NCI-H2029 (cell line): ENCODE results near the gene ABTB2.

Source experiments
- DNase-seq: peaks from one replicate; lab custom pipeline; 2025; lab: John Stamatoyannopoulos, UW

ABTB2 gene

DNA sequence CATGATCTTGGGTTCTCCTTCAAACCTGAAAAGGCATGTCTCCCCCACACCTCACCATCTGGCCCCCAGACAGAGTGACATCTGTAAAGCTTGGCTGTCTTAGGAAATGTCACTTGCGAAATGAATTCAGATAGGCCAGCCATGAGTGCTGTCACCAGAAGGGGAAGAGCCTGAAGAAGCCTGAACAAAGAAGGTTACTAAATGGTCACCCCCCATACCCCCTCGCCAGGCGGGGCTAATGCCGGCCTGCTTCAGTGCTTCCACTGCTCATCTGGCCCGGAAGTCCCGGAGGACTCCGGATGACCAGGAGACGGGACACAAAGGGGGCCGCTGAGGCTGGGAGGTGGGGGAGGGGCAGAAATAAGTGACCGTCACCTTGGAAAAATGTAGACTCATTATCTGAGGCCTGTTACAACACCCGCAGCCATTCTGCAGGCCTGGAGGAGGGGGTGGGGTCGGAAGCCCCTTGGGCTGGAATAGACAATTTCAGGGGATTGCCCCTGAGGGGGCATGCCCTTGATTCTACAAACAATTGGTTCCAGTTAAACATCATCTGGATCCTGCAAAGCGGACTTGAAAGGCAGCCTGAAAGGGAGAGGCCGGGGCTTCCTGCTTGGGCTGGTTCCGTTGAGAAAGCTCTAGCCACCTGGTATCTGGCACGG, 209.2 kb downstream of the ABTB2 start:
- DNase-seq: no peak

DNA sequence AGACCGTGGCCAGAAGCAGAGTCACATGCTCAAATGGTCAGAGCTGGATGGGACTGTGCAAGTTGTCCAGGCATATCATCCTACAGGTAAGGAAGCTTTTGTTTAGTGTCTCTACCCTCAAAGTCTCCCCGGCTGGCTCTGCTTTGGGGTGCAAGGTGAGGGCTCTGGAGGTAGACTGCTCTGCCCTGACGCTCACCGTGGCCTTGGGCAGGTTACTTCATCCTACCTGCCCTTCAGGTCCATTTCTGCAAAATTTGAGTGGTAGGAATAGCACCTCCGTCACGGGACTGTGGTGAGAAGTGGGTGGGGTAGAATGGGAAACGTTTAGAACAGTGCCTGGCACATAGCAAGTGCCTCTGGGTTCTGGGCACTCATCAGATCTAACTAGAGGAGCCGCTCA, 210.2 kb downstream of the ABTB2 start:
- DNase-seq: no peak

DNA sequence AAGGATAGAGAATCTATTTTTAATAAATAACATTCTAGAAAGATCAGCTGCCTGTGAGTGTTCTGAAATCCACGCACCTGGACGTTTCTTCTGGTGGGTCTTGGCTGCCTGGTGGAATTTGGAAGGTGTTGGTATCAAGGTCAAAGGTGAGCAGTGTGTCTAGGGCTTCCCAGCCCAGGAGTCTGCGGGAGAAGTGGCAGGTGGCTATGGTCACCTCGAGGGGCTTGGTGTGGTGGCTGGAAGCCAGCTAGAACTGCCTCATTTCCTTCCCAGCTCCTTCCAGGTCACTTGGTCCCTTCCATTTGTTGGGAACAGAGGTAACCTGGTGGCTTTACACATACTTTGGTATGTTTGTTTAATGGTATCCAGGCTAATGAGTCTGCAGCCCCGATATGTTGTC, 210.9 kb downstream of the ABTB2 start:
- DNase-seq: no peak

DNA sequence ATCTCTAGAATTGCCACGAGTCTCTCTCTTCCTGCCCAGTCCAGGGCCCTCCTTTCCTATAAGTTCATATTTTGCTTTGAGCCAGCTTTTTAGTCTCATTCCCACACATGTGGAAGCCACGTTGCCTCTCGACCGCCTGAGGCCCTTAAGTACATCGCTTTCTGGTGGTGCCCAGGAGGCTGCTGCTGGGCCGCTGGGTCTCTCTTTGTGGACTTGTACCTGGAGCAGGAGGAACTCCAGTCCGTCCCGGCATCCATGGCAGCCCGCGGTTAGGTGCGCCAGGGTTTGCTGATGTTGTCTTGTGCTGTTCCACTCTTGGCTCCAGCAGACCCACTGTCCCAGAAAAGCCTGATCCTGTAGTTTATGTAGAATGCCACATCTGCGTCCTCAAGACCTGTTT, 211.4 kb downstream of the ABTB2 start:
- no peak for DNase-seq

DNA sequence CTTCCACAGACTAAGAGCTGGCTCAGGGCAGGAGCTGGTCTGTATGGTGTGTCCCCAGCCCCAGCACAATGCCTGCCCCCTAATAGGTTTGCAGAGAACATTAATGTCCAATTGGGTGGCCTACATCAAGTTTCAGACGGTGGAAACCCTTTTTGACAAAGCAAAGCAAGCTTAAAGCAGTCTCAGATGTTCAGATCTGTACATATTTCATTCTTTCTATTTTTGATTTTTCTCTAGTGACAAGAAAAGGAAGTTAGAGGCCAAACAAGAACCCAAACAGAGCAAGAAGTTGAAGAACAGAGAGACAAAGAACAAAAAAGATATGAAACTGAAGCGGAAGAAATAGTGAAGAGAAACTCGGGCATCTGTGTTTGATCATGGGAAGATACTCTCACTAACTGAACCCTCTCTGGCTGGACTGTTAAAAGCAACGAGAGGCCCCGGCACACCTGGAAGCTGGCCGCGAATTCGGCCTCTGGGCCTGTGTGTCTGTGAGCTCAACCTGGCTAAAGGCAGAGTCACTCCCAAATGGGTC, 211.9 kb downstream of the ABTB2 start:
- DNase-seq: no peak

DNA sequence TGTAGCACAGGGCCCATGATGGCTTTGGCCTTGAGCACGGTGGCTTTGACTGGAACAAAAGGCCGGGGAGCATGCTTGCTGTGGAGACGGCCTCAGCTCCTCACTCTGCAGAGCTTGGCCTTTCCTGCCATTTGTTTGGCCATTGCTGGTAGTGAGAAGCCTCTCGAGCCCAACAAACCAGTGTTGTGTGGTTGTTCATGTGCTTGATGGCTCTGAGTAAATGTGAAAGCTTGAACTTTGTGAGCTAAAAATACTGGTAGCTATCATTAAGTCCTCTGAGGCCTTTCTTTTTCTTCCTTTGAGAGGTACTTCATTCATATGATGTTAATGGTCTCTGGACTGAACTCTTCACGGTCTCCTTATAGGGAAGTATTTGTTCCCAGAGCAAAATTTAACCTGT, 212.7 kb downstream of the ABTB2 start:
- DNase-seq: no peak

DNA sequence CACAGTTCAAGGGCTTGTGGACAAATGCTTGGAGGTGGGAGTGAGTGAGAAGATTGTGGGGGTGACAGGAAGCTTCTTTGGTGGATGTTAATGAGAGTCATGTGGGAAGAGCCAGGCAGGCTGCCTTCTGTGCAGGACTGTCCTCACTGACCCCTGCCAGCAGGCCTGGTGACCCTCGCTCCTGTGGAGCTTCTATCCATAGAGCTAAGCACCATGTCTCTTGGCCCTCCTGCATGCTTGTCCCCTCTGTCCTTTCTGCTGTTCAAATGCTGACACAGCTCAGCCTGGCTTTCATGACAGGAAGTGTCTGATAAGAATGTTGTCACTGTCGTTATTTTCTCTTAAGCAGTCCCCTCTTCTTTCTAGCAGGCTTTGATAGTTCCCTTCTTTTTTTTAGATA, 214.8 kb downstream of the ABTB2 start:
- DNase-seq: no peak

DNA sequence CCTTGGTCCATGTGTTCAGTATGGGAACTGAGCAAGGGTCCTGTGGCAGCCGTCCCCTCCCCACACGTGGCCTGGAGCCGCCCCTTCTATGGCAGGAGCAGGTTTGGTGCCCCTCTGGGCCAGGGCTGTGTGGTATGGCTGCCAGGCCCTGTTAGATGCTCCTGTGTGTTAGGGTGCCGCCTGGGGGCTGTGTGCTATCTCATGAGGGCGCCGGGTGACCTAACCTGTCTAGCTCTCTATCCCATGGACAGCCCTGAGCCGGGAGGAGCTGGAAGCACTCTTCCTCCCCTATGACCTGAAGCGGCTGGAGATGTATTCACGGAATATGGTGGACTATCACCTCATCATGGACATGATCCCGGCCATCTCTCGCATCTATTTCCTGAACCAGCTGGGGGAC, 217.7 kb downstream of the ABTB2 start:
- DNase-seq: no peak

DNA sequence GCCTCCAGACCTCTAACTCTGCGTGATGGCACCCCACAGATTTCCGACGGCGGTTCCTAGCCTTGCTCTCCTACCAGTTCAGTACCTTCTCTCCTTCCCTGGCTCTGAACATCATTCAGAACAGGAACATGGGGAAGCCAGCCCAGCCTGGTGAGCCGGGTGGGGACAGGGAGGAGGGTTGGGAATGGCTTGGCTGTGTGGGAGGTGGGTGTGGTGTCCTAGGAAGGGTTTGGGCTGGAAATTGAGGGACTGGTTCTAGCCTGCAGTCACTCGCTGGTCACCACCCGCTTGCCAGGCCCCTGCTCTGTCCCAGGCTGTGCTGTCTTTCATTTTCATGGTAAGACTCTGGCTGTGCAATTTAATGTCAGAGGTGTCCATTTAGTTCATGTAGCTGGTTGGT, 218.5 kb downstream of the ABTB2 start:
- DNase-seq: no peak

DNA sequence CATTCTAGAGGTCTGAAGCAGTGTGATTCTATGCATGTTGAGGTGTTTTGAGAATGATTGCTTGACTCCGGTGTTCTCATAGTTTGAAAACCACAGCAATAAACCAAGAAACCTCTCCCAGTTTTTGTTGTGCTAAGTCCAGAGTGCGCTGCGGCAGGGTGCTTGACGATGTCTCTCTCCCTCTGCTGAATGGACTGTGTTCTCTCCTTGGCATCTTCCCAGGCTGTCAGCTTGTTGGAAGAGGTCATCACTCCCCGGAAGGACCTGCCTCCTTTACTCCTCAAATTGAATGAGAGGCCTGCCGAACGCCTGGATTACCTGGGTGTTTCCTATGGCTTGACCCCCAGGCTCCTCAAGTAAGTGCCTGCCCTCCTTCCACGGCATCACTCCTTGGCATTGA, 221.4 kb downstream of the ABTB2 start:
- no peak for DNase-seq

DNA sequence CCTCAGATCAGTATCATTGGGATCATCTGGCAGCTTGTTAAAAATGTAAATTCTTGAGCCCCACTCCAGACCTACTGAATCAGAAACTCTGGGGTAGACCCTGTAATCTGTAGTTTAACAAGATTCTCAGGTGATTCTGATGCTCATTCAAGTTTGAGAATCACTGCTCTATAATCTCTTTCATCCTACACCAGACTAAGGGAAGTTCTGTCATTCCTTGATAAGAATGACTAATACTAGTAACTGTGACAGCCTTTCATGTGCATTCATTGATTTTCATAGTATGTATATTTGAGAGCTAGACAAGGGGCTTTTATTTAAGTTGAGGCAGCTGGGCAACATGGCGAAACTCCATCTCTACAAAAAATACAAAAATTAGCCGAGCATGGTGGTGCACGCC, 222.4 kb downstream of the ABTB2 start:
- no peak for DNase-seq

DNA sequence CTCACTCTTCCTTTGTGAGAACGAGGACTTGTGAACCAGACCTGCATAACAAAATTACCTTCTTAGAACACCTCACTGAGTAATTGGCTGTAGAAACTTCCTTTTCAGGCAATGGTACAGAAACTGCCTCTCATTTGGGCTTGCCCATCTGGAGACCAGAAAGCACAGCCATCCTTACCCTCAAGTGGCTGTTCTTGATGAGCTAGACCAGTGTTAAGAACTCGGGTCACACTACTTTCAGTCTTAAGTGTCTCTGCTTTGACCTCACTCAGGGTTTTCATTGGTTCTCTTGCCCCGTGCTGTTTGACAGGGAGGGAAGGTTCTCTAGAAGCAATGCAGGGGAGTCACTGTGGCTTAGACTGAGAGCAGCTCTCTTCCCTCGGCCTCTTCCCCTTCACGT, 223.0 kb downstream of the ABTB2 start:
- no peak for DNase-seq

DNA sequence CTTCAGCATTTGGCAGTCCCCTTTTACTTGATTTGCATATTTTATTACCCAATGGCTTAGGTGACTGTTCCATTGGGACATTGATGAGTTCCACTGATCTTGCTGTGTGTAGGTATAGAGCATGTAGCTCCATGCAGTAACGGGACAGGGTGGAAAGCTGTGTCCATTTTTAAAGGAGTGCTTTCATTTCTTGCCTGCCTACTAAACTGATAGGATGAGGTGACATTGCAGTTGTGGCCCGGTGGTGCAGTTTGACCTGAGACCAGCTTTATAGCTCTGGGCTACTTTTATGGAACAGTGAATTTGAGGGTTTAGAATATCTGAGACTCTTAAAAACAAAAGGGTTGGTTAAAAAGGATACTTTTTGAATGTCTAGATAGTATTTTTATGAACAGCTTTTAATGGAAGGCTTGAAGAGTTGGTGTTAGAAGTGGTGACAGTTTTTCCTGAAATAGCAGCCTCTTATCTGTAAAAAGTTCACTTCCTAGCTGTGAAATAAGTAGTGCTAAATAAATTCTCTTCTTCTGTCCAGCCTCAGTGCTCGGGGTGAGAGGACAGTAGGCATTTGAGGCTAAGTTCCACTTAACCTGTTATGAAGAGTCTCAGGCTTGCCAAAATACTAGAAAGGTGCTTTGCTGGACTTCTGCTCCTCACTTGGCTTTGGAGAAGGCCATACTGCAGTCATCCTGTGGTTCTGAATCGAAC, 225.4 kb downstream of the ABTB2 start:
- DNase-seq: no peak

DNA sequence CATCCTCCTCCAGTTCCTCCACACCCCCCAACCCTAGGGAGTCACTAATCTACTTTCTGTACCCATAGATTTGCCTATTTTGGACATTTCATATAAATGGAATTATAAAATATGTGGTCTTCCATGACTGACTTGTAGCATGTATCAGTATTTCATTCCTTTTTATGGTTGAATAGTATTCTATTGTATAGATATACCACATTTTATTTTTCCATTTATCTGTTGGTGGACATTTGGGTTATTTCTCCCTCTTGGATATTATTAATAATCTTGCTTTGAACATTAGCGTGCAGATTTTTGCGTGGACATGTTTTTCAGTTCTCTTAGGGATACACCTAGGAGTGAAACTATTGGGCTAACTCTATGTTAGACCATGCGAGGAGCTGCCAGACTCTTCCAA, 229.0 kb downstream of the ABTB2 start:
- no peak for DNase-seq

DNA sequence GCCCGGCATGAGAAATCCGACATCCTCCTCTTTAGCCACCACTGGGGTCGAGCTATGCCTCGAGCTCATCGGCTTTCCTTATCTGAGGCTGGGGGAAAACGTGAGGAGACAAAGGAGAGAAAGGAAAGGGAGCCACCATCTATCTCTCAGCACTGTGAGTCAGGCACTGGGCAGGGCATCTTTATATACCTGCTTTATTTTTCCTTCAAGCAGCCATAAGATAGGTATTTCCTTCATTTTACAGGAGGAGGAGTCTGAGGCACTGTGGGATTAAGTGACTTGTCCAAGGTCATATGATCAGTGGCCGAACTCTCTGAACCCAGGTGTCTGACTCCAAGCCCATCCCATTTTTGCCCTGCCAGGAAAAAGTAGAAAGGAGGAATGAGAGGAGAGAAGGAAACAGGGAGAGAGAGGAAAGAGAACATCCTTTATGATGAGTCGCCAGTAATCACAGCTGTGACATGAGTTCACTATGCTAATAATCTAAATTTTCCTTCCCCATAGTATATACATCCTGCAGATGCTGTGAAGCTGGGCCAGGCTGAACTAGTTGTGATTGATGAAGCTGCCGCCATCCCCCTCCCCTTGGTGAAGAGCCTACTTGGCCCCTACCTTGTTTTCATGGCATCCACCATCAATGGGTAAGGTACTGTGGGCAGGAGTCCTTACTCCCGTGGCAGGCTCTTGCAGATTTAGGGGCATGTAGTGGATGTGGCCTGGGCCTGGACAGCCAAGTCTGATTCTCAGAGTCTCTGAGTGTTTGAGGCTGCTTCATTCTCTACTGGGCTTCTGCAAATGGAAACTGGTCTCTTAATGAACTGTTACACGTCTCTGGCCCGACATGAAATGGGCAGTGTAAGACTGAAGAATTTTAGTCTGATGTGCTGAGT, 230.6 kb downstream of the ABTB2 start:
- no peak for DNase-seq

DNA sequence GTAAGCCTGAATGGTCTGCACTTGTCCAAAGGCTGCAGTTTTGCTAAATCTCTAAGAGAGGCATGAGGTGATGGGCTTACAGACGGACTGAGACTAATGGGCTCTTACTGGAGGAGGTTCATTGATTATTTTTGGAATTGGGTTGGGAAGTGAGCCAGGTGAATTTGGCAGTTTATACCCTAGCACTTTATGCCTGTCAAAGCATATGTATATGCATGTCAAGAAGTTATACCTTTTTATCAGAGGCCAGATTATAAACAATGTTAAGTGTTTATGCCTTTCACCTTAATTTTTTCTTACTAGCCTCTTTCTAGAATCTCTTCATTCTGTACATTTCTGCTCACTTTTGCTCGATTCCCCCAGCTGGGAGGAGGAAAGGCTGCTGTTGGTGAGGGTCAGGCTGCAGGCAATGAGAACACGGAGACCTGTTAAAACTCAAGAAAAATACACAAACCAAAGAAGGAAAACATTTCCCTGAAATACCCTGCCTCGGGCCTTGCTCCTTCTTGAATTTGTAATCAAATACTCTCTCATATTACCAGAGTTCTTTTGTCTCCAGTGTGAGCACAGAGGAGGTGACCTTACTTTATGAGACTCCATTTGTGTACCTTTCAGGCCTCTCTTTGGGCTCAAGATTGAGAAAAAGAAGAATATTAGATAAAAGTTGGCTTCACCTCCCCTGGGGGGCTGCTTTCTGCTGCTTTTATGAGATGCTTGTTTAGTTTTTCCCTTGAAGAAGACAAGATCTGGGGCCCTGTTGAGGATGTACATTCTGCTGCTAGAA, 232.7 kb downstream of the ABTB2 start:
- DNase-seq: no peak

DNA sequence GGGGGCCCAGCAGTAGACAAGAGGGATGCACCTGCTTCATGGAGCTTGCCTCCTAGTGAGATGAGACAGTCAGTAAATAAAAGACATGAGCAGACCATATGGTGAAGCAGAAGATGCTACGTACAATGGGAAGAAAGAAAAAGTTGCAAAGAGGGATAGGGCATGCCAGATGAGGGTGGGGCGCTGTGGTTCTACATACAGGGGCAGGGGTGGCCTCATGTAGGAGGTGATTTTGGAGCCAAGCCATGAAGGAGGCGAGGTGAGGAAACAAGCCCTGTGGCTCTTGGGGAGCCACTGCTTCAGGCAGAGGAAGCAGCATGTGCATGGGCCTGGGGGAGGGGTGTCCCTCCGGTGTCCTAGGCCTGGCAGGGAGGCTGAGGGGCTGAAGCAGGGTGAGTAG, 237.2 kb downstream of the ABTB2 start:
- DNase-seq: no peak

DNA sequence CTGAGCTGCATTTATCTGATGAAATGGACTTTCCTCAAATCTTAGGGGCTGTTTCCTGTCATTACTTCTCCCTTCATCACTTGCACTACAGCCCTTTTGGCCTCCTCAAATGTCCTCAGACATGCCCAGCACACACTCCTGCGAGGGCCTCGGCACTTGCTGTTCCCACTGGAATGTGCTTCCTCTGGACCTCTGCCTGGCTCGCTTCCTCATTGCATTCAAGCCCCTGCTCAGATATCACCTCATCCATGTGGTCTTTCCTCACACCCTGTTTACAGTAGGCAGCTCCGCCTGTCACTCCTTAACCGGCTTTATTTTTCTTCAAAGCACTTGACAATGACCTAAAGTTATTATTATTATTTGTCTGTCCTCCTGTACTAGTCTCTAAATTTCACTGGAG, 243.3 kb downstream of the ABTB2 start:
- DNase-seq: no peak

DNA sequence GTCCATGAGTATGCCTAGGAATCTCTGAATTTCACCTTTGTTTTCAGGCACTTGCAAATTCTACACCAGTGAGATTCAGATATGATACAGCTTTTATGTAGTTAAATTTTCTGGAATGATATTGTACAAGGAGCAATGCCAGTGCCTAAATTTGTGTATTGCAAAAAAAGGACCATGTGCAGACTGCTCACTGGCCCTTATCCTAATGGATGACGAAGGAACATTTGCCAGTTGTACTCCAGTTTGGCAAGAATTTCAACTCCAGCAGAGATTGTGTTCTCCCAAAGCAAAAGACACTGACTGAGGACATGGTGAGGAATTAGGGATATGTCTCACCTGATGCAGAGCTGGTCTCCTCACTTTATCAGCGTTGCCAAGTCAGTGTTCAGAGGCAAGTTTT, 243.8 kb downstream of the ABTB2 start:
- DNase-seq: no peak

DNA sequence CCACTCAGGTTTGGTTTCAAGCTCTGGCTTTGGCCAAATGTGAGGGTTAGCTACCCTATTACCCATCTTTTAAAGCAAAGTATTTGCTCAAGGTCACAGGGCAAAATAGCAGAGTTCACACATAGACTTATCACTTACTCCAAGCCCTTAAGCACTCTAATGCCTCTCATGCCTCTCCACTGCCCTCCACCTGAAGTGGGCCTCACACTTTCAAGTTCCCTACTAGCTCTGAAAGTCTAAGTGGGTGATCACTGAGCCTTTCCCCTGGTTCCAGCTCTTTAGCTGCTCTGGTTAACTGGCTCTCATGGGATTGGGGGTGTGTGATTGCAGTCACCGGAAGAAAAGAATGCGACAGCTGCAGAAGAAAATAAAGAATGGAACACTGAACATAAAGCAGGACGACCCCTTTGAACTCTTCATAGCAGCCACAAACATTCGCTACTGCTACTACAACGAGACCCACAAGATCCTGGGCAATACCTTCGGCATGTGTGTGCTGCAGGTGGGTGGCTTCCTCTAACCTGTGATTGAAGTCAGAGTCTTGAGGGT, 246.0 kb downstream of the ABTB2 start:
- no peak for DNase-seq

DNA sequence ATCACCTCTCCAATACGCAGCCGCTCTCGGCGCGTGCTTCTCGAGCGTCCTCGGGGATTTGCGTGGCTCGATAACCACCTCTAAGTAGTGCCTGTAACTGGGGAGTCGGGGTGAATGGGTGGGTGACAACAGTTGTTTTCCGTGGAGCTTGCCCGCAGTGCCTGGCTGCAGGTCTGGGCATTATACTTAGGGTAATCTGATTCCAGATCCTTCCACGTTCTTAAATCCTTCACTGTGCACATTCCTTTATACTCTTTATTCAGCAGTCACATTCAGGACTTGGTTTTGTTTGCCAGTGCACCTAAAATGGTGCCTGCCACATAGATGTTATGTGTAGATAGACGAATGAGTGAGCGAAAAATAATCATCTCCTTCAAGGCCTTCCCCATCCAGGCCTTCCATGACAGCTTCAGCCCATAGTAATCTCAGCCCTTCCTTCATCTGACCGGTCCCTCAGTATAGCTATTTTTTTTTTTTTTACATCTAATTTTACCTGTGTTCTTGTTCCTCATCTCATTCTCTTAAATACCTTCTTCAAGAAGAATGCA, 251.8 kb downstream of the ABTB2 start:
- DNase-seq: no peak
